ENCODE data around the gene SLC48A1. TPM values are rescaled to one million over a fixed set of nuclear protein-coding genes. Genes with fewer than 3 reads are reported as not detected.
A peak's percentile ranks its signal among the peaks of the same experiment; 100 is the strongest.
"Not testable (repeated sequence)": the region's sequence is repeated elsewhere in the genome, so short reads cannot be mapped to it uniquely, and the experiment has no call there.

Gene SLC48A1
- total RNA-seq, 1 experiment from 2014 or later, result 3.3 TPM

DNA sequence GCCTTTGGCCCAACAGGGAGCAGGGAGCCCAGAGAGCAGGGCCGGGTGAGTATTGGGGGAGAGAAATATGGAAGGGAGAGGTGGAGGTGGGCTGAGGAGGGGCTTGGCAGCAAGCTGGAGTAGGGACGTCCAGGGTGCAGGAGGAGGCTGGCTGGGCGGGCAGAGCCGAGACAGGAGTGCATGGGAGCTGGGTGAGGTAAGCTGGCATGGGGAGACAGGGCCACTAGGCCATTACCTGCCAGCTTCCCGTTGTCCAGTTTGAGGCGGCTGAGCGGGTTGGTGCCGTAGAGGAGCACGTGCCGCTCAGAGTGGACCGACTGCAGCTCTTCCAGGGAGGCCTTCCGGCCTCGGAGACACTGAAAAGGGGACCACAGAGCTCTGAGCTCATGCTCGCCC, 18.3 kb downstream of the SLC48A1 start:
- DNase-seq (ENCODE audit: low read depth), result no peak

DNA sequence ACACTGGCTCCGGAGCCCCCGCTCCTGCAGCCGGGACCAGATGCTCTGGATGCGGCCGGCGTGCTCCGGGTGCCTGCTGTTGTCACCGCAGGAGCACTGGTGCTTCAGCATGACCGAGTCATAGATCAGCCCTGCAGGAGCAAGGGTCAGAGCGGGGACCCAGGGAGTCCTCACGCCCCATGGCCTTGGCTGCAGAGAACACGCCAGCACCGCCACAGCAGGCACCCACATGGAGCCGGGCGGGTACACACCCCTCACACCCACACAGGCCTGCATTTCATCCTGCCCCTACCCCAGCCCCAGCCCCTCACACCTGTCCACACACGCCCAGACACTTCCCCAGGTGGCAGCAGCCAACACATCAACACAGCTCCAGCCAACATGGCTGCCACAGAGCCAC, 18.8 kb downstream of the SLC48A1 start:
- DNase-seq (ENCODE audit: low read depth), result no peak

DNA sequence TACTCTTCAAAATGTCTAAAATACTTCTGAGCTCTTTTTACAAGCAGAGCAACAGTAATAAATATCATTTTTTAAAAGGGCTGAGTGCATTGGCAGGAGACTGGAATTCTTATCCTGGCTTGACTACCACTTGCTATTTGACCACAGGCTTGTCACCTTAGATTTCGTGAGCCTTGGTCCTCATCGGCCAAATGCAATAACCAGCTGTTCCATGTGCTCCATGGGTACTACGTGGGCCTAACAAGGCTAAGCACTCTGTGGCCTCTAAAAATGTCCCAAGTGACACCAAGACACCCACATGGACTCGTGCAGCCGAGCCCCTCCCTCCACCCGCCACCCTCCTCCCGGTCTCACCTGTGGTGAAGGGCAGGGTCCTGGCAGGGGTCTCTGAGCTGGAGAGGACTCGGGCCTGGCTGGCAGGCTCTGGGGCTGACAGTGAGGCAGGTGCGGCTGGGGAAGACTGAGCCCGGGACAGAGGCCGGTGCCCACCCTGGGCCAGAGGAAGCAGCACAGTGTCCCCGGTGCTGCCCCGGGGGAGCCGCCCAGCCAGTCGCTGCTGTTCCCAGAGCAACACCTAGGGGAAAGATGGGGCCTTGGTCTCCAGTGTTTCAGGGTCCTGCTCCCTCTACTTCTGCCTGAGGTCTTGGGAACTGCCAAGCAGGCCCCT, 20.1 kb downstream of the SLC48A1 start:
- no peak for DNase-seq (ENCODE audit: low read depth)

DNA sequence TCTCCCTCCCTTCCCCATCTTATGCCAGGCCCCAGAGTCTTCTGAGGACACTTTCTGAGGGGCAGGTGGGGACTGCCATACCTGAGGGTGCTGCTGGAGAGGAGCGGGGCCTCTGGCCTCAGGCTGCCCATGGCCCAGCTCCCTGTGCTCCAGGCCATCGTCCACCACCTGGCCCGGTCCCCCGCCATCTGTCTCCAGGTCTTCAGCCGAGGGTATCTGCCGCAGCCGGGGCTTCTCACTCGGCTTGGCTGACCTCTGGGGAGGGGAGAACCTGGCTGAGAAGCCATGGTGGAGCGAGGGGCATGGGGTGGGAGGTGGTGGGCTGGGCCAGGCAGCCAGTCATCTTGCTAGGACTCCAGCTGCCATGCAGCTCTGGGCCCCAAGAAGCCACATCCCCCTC, 21.6 kb downstream of the SLC48A1 start:
- DNase-seq (ENCODE audit: low read depth), result no peak

DNA sequence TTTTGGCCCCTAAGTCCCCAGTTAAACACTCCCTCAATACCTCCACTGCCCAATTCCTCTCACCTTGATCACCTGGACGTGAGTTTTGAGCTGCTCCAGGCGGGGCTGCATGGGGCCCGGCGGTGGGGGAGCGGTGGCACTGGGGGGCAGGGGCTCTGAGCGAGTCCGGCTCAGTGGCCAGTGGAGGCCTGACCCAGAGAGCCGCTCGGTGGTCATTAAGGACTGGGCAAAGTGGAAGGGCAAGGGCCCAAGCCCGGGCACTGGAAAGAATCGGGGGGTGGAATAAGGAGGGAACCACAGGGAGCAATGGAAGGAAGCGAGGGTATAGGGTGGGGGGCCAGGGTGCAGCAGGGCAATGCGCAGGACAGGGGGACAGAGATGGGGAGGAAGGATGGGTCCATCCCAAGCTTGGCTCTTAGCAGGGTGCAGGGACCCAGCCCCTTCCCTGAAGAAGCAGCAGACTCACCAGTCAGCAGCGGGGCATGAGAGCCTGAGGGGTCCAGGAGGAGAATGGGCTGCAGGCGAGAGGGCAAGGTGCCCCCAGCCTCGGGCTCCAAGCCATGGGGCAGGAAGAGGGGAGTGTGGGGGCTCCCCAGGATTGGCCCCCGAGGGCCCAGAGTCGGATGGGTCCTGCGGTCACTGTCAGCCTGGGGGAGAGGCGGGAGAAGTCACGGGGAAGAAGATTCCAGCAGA, 22.2 kb downstream of the SLC48A1 start:
- no peak for DNase-seq (ENCODE audit: low read depth)

DNA sequence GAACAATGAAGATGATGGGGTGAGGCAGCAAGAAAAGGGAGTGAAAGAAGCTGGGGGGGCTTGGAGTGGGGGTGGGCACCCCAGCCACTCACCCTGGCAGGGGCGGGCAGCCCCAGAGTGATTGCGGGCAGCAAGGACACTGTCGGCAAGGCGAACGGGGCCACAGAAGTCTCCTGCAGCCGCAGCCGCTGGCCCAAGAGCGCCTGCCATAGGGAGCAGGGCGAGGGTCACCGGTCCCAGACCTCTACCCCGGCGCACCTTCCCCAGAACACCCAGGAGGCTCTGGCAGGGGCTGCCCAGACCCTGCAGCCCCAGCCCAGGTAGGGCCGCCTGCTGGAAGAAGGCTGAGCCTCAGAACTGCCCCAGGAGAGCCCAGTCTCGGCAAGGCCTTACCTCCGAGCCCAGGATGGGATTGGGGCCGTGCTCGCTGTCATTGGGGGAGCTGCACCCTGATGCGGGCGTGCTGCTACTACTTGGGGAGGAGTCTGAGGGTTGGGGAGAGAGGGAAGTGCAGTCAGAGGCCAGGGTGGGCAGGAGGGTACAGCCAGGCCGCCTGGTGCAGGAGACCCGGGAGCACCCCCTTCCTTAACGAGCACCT, 22.9 kb downstream of the SLC48A1 start:
- no peak for DNase-seq (ENCODE audit: low read depth)

DNA sequence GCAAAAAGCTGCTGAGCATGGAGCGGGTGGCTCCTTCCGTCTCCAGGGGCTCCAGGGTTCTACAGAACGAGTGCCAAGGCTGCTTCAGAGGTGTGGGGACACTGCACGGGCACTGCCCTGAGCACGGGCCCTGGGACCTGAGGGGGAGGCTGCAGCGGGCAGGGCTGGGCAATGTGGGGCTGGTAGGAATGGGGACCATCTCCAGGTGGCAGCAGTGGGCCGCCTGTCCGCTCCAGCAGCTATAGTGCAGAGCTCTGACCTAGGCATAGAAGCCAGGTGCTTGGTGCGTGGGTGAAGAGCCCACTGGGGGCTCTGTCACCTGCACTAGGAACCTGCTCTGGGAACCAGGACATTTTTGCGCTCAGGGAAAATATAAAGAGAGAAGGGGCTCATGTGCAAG, 24.4 kb downstream of the SLC48A1 start:
- no peak for DNase-seq (ENCODE audit: low read depth)

DNA sequence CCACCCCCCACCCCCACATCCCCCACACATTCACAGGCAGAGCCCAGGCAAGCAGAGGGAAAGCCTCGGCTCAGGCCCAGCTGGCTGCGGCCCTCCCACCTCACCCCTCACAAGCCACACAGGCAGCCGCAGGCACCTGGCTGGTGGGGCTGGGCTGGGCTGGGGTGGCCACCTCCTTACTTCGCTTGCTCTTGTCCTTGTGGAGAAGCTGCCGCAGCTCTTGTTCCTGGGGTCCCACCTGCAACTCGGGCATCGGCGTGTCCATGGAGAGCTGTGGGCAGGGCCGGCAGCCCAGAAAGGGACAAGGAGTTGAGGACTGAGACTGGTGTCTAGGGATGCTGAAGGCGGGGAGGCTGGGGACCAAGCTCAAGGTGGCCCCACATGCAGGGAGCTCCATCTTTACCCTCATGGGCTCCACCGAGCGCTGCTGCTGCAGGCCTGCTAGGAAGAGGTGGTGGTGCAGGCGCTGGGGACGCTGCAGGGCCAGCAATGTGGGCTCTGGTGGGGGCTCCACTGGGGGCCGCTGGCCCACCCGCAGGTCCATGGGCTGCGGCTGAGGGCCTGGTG, 25.4 kb downstream of the SLC48A1 start:
- no peak for DNase-seq (ENCODE audit: low read depth)

DNA sequence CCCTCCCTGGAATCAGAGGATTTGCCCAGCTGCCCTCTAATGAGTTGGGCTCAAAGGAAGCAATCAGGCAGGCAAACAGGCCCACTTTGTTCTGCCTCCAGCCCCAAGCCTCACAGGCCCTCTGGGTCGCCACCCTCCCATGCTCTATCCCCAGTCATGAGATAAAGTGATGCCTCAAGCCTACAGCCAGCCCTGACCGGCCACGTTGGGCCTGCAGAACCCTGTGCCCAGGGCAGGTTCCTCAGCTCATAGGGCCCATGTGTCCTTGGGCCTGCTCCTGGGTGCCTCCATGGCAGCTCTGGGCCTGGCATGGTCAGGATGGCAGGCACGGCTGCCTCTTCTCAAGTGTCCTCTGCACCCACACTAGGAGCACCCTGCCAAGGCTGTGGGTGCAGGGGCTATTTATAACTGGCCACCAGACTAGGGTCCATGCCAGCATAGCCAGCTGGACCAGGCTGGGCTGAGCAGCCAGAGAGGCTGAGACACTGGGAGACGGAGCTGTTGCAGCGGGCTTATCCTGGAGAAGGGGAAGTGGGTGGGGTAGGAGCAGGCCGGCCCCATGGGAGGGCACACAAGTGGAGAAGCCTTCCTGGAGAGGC, 26.4 kb downstream of the SLC48A1 start:
- no peak for DNase-seq (ENCODE audit: low read depth)

DNA sequence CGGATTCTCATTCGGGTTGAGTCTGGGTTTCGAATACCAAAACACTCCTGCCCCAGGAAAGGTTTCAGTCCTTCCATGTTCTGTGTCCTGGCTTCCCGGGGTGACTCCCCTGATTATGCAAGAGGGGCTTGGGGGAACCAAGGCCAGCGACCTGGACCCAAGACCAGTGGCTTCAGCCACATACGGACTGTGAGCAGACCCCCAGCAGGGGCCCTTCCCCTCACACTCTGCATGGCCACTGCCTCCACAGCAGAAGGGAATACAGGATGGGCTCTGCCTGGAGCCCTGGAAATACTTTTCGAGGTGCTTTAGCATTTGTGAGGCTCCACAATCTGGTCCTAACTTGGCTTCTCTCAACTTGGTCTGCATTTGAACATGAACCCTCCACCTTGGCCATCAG, 27.5 kb downstream of the SLC48A1 start:
- DNase-seq (ENCODE audit: low read depth), result no peak

DNA sequence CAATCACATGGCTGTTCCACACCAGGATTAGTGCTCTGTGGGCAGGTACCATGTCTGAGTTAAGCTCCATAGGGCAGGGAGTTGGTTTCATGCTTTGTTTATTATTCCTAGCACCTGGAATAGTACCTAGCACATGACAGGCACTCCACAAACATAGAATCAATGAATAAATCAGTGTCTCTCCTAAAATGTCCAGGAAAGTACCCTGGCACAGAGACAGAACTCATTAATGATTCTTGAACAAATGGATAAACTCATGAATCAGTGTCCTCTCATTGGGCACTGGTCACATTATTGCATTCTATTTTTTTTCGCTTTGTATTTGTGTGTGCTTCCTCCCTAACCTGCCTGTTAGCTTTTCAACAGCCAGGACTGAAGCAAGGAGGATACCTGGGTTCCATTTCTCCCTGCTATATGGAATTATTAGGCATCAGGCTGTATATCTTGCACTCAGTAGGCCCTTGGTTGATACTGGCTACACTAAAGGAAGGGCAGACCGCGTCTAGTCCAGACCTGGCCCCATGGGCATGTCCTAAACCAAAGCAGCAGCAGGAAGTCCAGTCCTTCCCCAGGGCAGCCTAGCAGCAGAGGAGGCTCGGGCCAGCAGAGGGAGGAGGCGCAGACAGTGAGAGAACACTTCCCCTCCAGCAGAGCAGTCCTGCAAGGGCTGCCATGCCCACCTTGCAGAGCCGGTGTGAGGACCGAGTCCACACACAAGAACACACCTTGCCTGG, 28.3 kb downstream of the SLC48A1 start:
- no peak for DNase-seq (ENCODE audit: low read depth)

DNA sequence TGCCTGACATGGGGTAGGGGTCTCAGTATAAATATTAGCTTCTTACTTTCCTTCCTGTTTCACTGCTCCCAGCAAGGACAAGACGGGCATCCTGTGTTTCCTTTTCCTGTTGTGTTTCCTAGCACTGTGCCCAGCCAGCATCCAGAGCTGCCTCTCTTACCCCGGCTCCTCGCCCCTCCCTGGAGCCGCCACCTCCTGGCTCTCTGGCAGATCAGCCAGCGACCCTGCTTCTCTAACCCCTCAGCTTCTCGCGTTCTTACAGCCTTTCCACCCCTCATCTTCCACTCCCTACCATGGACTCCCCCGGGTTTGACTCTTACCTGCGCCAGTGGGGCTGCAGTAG, 28.8 kb downstream of the SLC48A1 start:
- no peak for DNase-seq (ENCODE audit: low read depth)

DNA sequence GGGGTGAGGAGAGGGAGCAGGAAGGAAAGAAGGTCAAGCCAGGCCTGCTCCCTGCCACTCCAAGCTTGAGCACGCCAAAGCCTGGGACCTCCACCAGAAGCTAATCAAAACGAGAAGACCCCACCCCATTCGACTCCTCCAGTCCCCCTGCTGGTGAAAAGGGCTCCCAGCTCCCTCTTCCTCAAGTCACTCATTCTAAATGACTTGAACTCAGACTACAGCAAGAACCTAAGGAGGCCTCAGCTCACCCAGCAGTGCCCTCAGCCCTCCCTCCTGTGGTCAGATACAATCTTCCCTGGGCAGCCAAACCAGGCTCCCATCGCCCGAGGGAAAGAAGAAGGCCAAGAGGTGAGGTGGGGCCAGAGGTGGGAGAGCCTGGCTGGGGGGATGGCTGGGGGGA, 29.3 kb downstream of the SLC48A1 start:
- DNase-seq (ENCODE audit: low read depth), result no peak

DNA sequence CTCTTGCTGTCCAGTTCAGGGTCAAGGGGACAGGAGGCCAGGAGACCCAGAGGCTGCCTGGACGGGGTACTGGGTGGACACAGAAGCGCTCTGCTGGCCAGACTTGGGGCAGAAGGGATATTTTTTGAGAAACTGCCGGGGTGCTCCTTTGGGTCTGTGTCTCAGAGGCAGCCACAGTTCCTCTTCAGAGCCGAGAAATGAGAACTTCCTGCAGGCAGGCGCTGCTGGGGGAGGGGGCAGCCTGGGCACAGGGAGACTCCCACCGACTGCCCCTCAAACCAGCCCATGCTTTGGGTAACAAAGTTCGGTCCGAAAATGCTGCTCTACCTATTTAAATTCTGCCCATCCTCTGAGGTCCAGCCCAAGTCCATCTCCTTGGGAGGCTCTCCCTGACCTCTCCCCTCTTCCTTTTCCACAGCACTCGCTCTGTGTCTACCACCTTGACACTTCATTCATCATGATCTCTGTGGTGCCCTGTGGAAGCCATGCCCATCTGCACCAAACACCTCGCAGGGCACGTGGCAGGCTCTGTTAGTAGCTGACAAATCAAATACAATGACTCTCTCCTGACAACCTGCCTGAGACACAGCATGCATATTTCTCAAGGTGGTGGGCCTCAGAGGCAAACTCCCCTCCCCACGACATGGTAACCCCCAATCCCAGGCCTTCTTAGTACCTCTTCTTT, 30.3 kb downstream of the SLC48A1 start:
- no peak for DNase-seq (ENCODE audit: low read depth)

DNA sequence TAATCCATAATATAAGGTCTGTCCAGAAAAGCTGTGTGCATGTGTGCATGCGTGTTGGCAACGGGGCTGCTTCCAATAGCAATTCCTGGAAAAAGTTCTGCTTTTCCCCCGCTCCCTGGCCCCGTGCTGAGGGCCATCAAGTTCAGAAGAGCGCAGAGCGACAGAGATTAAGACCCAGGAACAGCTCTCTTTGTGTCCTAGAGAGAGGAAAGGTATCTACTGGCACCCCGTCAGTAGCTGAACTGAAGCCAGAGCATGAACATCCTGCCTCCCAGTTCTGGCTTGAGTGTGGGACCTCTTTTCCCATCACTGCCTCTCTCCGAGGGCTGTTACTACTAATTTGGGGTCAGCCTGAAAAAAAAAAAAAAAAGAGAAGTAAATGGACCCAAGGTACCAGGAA, 31.1 kb downstream of the SLC48A1 start:
- DNase-seq (ENCODE audit: low read depth), result no peak

DNA sequence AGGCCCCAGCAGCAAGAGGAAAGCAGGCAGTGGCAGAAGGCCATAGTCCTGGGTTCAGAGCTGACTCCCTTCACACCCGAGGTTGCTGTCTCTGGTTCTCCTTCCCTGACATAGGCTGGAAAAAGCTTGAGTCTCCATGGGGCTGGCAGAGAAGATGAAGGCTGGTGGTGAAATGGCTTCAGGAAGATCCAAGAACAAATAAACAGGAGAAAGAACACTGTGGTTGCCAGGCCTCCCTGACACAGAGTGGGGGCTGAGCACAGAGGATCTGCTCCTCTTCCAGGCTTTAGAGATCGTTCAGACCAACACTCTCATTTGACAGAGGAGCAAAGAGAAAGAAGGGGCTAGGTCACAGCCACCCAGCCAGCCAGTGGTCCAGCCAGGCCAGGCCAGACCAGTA, 32.4 kb downstream of the SLC48A1 start:
- DNase-seq (ENCODE audit: low read depth), result no peak

DNA sequence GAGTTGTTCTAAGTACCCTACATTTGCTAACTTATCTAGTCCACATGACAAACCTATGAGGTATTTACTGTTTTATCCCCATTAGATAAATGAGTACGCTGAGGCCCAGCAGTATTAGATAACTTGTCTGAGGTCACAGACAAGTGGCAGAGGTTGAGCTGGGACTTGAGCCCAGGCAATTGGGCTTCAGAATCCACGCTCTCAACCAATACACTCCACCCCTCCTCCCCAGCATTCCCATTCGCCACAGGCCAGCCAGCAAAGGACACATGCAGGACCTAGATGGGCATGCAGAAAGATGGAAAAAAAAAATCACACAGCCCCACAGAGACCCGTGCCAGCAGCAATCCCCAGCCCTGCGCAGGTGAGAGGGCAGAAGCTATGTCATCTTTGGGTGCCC, 34.3 kb downstream of the SLC48A1 start:
- DNase-seq (ENCODE audit: low read depth), result no peak

DNA sequence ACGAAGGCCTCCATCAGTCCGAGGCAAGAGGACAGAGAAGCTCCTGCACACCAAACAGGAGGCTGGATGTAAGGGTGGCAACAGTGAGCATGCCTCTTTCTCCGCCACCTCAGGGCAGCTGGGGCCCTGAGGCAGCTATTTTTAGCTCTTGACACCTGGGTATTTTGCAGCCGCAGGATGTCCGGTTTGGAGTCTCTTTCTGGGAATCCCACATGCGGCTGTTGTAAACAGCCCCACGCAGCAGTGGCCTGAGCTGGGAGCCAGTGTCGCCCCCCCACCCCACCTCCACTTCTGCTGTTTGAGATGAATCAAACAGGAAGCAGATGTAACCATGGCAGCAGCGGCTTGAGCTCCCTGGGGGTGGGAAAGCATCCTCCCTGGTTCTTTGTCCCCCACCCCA, 35.0 kb downstream of the SLC48A1 start:
- DNase-seq (ENCODE audit: low read depth), result peak; percentile 61

DNA sequence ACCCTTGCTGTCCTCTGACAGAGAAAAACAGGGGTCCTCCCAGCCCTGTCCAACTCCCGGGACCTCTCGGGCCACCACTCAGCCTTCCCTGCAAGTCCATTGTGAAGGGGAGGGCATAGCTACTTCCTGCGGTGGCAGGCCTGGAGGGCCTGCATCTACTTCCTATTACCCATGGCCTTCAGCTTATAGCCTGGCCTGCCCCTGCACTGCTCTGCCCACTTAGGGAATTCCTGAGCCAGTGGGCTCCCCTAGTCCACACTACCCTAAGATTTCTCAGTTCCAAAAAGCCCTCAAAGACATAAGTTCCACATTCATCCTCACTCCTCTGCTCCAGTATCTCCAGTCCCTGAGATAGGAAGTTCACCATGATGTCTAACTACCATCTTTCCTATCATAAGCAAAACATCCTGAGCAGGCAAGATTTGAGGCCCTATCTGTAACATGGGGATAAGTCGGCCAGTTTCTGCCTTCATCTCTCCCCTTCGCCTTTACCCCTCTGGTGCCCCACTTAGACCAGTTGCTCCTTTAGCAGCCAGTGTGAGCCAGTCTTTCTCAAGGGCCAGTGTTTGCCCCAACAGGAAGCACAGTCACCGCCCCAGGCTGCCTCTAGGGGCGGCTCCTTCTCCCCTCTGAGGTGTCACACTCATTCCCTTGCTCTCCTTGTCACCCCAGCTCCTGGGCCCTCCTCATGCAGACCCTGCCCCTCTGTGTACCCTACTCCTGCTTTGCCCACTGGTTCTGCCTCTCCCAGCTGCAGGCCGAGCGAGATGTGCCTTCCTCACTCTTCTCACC, 35.7 kb downstream of the SLC48A1 start:
- DNase-seq (ENCODE audit: low read depth), result no peak

DNA sequence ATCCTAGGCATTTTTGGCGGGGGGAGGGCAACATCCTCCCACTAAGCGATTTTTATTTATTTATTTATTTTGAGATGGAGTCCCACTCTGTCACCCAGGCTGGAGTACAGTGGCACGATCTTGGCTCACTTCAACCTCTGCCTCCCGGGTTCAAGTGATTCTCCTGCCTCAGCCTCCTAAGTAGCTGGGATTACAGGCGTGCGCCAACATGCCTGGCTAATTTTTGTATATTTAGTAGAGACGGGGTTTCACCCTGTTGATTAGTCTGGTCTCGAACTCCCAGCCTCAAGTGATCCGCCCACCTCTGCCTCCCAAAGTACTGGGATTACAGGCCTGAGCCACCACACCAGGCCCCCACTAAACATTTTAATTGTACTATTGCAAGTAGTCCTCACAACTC, 36.5 kb downstream of the SLC48A1 start:
- not testable (repeated sequence) for DNase-seq (ENCODE audit: low read depth)

DNA sequence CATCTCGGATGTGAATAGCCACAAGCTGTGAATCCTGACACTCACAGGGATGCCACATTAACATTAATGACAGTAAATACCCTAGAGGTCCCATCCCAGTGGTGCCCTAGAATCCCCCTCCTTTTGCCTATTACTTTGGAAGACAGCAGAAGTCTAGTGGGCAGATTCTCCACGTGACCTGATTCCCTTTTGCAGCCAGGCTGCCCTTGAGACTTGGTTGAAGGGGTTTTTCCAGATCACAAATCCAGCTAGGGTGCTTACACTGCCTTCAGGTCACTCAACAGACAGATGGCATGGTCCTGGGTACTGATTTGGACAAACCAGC, 38.0 kb downstream of the SLC48A1 start:
- DNase-seq (ENCODE audit: low read depth), result no peak
